ENCODE measurements around the gene APBB2.

APBB2 gene

GRCh38 chr4:41043465-41043864 is 170.9 kb downstream of the APBB2 start:
- in situ Hi-C loops (cut with MboI; ENCODE audit: low sequenced_read_pairs, unreplicated experiment), result no loop called here
- no peak for TF ChIP-seq CTCF (IDR thresholded peaks at IDR 0.05; ENCODE audit: borderline replicate concordance, control extremely low read depth, extremely low read depth, insufficient read depth, missing control alignments)
- DNase-seq (ENCODE audit: low spot score), result no peak

GRCh38 chr4:41041551-41041950 is 172.8 kb downstream of the APBB2 start:
- DNase-seq (ENCODE audit: low spot score), result no peak
- no peak for TF ChIP-seq CTCF (IDR thresholded peaks at IDR 0.05; ENCODE audit: borderline replicate concordance, control extremely low read depth, extremely low read depth, insufficient read depth, missing control alignments)
- in situ Hi-C loops (cut with MboI; ENCODE audit: low sequenced_read_pairs, unreplicated experiment), result no loop called here

GRCh38 chr4:41039317-41039716 is 175.0 kb downstream of the APBB2 start:
- no peak for TF ChIP-seq CTCF (IDR thresholded peaks at IDR 0.05; ENCODE audit: borderline replicate concordance, control extremely low read depth, extremely low read depth, insufficient read depth, missing control alignments)
- in situ Hi-C loops (cut with MboI; ENCODE audit: low sequenced_read_pairs, unreplicated experiment), result no loop called here
- DNase-seq (ENCODE audit: low spot score), result no peak

- no peak for DNase-seq (ENCODE audit: low spot score)
- in situ Hi-C loops (cut with MboI; ENCODE audit: low sequenced_read_pairs, unreplicated experiment), result no loop called here
- TF ChIP-seq CTCF (IDR thresholded peaks at IDR 0.05; ENCODE audit: borderline replicate concordance, control extremely low read depth, extremely low read depth, insufficient read depth, missing control alignments), result no peak
Observed at GRCh38 chr4:41038304-41038703, 176.0 kb downstream of the APBB2 start.

GRCh38 chr4:41029098-41029497 is 185.2 kb downstream of the APBB2 start:
- TF ChIP-seq CTCF (IDR thresholded peaks at IDR 0.05; ENCODE audit: borderline replicate concordance, control extremely low read depth, extremely low read depth, insufficient read depth, missing control alignments), result no peak
- in situ Hi-C loops (cut with MboI; ENCODE audit: low sequenced_read_pairs, unreplicated experiment), result no loop called here
- no peak for DNase-seq (ENCODE audit: low spot score)

- TF ChIP-seq CTCF (IDR thresholded peaks at IDR 0.05; ENCODE audit: borderline replicate concordance, control extremely low read depth, extremely low read depth, insufficient read depth, missing control alignments), result no peak
- DNase-seq (ENCODE audit: low spot score), result no peak
- in situ Hi-C loops (cut with MboI; ENCODE audit: low sequenced_read_pairs, unreplicated experiment), result no loop called here
Observed at GRCh38 chr4:41028392-41029076, 185.8 kb downstream of the APBB2 start.

Data from GM13976 (cell line).